ENCODE data around the gene CENPA. TPM values are rescaled to one million over a fixed set of nuclear protein-coding genes. Genes with fewer than 3 reads are reported as not detected.

Gene CENPA
- total and polyA plus RNA-seq, 2 of the 13 experiments (the other 11 are each of a cell fraction or from before 2014, with no cell fraction given), result 28.5 to 38.5 TPM

DNA sequence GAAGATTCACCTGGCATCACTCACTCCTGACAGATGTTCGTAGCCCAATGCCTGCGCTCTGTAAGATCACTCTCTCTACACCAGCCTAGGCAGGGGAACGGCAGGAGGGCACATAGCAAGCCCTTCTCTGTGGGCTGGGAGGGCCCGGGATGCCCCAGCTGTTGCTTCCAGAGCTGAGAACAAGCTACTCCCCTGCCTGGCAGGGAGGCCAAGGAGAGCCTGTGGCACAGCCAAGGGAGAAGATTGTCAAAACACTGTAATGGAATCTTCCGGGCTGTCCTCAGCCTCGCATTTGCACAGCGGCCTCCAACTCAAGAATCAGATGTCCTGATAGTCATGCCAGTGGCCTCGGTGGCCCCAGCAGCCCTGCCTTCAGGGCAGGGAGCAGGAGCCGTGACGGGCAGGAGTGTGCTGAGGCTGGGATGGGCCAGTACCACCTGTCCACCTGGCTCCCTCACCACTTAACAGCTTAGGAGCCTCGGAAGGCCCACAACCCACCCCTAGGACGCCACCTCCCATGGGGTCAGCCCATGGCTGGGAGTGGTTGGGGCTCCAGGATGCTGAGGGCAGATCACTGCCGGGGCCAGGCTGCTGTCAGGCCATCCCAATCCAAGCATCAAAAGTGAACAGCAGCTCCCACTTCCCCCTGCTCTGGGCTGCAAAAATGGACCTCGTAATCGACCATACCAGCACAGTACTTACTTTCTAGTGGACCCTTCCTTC is 43.6 kb upstream of the CENPA start:
- DNase-seq (ENCODE audit: low spot score), result no peak

DNA sequence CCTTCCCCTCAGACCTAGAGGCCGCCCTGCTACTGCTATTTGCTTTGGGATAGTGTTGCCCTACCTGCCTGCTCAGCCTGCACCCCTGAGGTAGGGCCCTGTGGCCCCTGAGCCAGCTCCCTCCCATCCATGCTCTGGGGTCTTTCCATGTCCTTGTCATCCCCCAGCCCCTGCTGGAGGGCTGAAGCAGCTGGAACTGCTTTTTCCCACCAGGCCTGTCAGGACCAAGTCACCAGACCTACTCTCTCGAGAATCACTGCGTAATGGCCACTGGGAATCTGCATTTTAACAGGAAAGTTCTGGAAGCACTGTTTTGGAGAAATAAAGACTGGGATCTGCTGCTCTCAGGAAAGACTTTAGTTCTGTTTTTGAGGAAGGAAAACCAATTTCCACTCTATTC is 42.0 kb upstream of the CENPA start:
- intact Hi-C loops (cut with micrococcal nuclease; ENCODE audit: unreplicated experiment), result no loop called here

More for the DNA sequence above, 43.6 kb upstream of the CENPA start:
- ChIA-PET POLR2A (no interaction called here), CTCF (ENCODE audit: low intra/inter-chr PET ratio, low total read pairs) (interaction anchor here (7.6 kb wide), 1 partner anchor 136 kb away, joined by 118 read pairs; no protein-coding TSS in a partner anchor)
- Histone ChIP-seq H3K4me1 (ENCODE audit: insufficient read depth, low read length) (peaks cover 14% of the 10 kb centered on the region), H3K4me2 (ENCODE audit: low read depth, low read length) (no peak overlapping the region), H3K79me2 (ENCODE audit: insufficient read depth, low read length) (no peaks in the 10 kb centered on the region), H3K27ac (ENCODE audit: extremely low read length, insufficient read depth, low read length) (no peak overlapping the region), H3K36me3 (replicated peaks in 1 of 2; ENCODE audit: control insufficient read depth in 1 of 2, insufficient read depth in 2 of 2, low read length in 2 of 2) (no peaks in the 10 kb centered on the region), H3K4me3 (replicated peaks in 1 of 3; ENCODE audit: insufficient read depth in 1 of 3, low read depth in 2 of 3, low read length in 3 of 3) (no peak overlapping the region), H3K27me3 (ENCODE audit: control insufficient read depth in 1 of 2, insufficient read depth in 2 of 2, low read length in 2 of 2) (peaks cover 12 to 49% of the 10 kb centered on the region in 2 experiments; a peak in 4 of 5 replicates), H3K9me3 (ENCODE audit: low read length) (no peaks in the 10 kb centered on the region), H2AFZ (ENCODE audit: low read length) (no peak overlapping the region), H3K9ac (ENCODE audit: insufficient read depth, low read depth, low read length) (no peak overlapping the region), H4K20me1 (ENCODE audit: insufficient read depth, low read length) (no peaks in the 10 kb centered on the region)
- no peak for ATAC-seq
- FAIRE-seq, result no peak
- intact Hi-C loops (cut with micrococcal nuclease; ENCODE audit: unreplicated experiment), result no loop called here
- TF ChIP-seq SP5 (CRISPR knock-in tag; IDR thresholded peaks at IDR 0.05; ENCODE audit: borderline replicate concordance, low read depth), result no peak
- no peak for TF ChIP-seq KLF15 (CRISPR knock-in tag; IDR thresholded peaks at IDR 0.05; ENCODE audit: borderline replicate concordance)
- TF ChIP-seq ZMYM3 (CRISPR knock-in tag; IDR thresholded peaks at IDR 0.05), result no peak
- TF ChIP-seq ZNF253 (CRISPR knock-in tag; IDR thresholded peaks at IDR 0.05; ENCODE audit: borderline replicate concordance), result no peak
- TF ChIP-seq SALL2 (CRISPR knock-in tag; IDR thresholded peaks at IDR 0.05), result no peak
- in situ Hi-C loops (cut with HindIII; ENCODE audit: extremely low pct_ligation_motif_present, low pct_unique_long_range_greater_than_20kb), result loop anchor here (5.0 kb wide), 1 partner anchor 130 kb away; no protein-coding TSS in a partner anchor
- no TSS peak for BruUV-seq (replicated peaks)
- 41% methylated on average over 11 of the region's 15 CpGs for WGBS (ENCODE audit: low lambda C conversion rate)

More for the DNA sequence above, 42.0 kb upstream of the CENPA start:
- Histone ChIP-seq H3K27ac (ENCODE audit: extremely low read length, insufficient read depth, low read length) (no peak overlapping the region), H2AFZ (ENCODE audit: low read length) (no peak overlapping the region), H4K20me1 (ENCODE audit: insufficient read depth, low read length) (no peaks in the 10 kb centered on the region), H3K9me3 (ENCODE audit: low read length) (no peaks in the 10 kb centered on the region), H3K4me2 (ENCODE audit: low read depth, low read length) (no peak overlapping the region), H3K4me3 (replicated peaks in 1 of 3; ENCODE audit: insufficient read depth in 1 of 3, low read depth in 2 of 3, low read length in 3 of 3) (no peak overlapping the region), H3K9ac (ENCODE audit: insufficient read depth, low read depth, low read length) (no peak overlapping the region), H3K27me3 (ENCODE audit: control insufficient read depth in 1 of 2, insufficient read depth in 2 of 2, low read length in 2 of 2) (peaks cover 12 to 49% of the 10 kb centered on the region in 2 experiments; a peak in 4 of 5 replicates), H3K36me3 (replicated peaks in 1 of 2; ENCODE audit: control insufficient read depth in 1 of 2, insufficient read depth in 2 of 2, low read length in 2 of 2) (no peaks in the 10 kb centered on the region), H3K79me2 (ENCODE audit: insufficient read depth, low read length) (no peaks in the 10 kb centered on the region), H3K4me1 (ENCODE audit: insufficient read depth, low read length) (peaks cover 5% of the 10 kb centered on the region; the same call in 1 of the 2 replicates)
- FAIRE-seq, result no peak
- ChIA-PET CTCF (ENCODE audit: low intra/inter-chr PET ratio, low total read pairs) (interaction anchor here (7.6 kb wide), 1 partner anchor 138 kb away, joined by 118 read pairs; no protein-coding TSS in a partner anchor), POLR2A (no interaction called here)
- TF ChIP-seq RARA (CRISPR knock-in tag; IDR thresholded peaks at IDR 0.05) (no peak), ARHGAP35 (CRISPR knock-in tag; IDR thresholded peaks at IDR 0.05; ENCODE audit: borderline replicate concordance) (no peak)
- whole genome bisulfite sequencing (ENCODE audit: low lambda C conversion rate), result 38% methylated on average over 3 of the region's 3 CpGs
- in situ Hi-C loops (cut with HindIII; ENCODE audit: extremely low pct_ligation_motif_present, low pct_unique_long_range_greater_than_20kb), result loop anchor here (5.0 kb wide), 1 partner anchor 132 kb away; no protein-coding TSS in a partner anchor
- ATAC-seq, result no peak
- BruUV-seq (replicated peaks), result no TSS peak
- no peak for DNase-seq (ENCODE audit: low spot score)

All from HepG2 (cell line).